GM23338 (cell line): ENCODE results near the gene PTH1R.

Source experiments
- EZH2 ChIP-seq: fragments of 200-600 bp; sonication (generic); IDR thresholded peaks from one replicate; pipeline ENCODE4 v1.8.0; 2017; ENCODE audit warnings: antibody characterized with exemption, mild to moderate bottlenecking, low read depth; ENCODE audit not compliant: unreplicated experiment
- JUNB ChIP-seq: IDR thresholded peaks from one replicate; pipeline ENCODE4 v1.6.1; 2016; ENCODE audit warnings: antibody characterized with exemption; ENCODE audit not compliant: unreplicated experiment
- TF ChIP-seq, protein P1 (sequence below), 2 experiments: fragments of 200-600 bp in 1 of 2; sonication (generic) in 1 of 2; conservative IDR thresholded peaks; 2 replicates each; pipeline versions ENCODE4 v1.5.1 to v1.6.1; 2016 to 2017; ENCODE audit warnings: antibody characterized with exemption in 2 of 2, low read depth in 2 of 2, mild to moderate bottlenecking in 2 of 2, moderate library complexity in 1 of 2
- TF ChIP-seq, protein P2 (sequence below): IDR thresholded peaks from one replicate; pipeline ENCODE4 v1.6.1; 2018; ENCODE audit warnings: antibody characterized with exemption; ENCODE audit not compliant: unreplicated experiment

DNA sequence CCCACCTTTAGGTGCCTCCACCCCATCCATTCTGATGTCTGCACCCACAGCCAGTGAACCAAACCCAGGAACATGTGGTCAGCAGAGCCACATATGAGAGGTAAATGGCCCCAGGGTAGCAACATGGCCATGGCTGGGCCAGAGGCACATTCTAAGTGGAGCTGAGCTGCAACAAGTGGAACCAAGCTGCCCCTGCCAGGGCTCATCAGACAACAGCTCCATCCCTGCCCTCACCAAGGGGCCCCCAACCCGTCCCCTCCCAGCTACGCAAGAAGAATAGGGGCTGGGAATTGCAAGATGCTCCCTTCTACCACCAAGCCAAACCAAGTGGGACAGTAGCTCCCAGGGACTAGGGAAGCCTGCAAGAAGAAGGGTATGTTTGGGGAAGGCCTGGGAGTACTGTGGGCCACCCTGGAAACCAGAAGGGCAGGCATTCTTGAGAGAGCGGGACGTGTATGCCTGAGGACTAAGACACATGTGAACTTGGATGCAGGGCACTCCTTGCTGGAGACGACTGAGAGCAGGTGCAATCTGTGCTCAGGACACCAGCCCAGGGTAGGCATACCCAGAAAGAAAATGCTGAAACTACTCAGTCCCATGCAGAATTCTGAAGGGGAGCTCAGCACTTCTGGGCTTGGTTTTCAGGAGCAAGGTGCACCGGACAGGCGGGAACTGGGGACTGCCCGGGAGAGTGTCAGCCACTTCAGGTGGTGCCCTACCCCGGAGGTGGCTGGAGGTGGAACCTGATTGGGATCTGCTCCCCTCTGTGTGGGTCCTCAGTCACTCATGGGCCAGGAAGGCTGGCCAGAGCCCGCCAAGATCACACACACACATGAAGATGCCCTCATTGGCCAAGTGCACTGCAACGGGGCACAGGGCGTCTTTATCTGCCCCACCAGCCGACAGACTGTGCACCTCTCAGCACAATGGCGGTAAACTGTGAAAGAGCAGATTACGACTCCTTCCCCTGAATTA lies 23.8 kb upstream of the PTH1R start:
- TF ChIP-seq, protein P1, sequence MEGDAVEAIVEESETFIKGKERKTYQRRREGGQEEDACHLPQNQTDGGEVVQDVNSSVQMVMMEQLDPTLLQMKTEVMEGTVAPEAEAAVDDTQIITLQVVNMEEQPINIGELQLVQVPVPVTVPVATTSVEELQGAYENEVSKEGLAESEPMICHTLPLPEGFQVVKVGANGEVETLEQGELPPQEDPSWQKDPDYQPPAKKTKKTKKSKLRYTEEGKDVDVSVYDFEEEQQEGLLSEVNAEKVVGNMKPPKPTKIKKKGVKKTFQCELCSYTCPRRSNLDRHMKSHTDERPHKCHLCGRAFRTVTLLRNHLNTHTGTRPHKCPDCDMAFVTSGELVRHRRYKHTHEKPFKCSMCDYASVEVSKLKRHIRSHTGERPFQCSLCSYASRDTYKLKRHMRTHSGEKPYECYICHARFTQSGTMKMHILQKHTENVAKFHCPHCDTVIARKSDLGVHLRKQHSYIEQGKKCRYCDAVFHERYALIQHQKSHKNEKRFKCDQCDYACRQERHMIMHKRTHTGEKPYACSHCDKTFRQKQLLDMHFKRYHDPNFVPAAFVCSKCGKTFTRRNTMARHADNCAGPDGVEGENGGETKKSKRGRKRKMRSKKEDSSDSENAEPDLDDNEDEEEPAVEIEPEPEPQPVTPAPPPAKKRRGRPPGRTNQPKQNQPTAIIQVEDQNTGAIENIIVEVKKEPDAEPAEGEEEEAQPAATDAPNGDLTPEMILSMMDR (conservative IDR thresholded peaks at IDR 0.05; ENCODE audit: low read depth in 2 of 2): no peak
- TF ChIP-seq EZH2 (no peak), JUNB (no peak)
- TF ChIP-seq, protein P2, sequence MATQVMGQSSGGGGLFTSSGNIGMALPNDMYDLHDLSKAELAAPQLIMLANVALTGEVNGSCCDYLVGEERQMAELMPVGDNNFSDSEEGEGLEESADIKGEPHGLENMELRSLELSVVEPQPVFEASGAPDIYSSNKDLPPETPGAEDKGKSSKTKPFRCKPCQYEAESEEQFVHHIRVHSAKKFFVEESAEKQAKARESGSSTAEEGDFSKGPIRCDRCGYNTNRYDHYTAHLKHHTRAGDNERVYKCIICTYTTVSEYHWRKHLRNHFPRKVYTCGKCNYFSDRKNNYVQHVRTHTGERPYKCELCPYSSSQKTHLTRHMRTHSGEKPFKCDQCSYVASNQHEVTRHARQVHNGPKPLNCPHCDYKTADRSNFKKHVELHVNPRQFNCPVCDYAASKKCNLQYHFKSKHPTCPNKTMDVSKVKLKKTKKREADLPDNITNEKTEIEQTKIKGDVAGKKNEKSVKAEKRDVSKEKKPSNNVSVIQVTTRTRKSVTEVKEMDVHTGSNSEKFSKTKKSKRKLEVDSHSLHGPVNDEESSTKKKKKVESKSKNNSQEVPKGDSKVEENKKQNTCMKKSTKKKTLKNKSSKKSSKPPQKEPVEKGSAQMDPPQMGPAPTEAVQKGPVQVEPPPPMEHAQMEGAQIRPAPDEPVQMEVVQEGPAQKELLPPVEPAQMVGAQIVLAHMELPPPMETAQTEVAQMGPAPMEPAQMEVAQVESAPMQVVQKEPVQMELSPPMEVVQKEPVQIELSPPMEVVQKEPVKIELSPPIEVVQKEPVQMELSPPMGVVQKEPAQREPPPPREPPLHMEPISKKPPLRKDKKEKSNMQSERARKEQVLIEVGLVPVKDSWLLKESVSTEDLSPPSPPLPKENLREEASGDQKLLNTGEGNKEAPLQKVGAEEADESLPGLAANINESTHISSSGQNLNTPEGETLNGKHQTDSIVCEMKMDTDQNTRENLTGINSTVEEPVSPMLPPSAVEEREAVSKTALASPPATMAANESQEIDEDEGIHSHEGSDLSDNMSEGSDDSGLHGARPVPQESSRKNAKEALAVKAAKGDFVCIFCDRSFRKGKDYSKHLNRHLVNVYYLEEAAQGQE: no peak
